Measurements from ENCODE around the gene PDE6D.

GRCh38 chr2:231707927-231708772 is 72.9 kb downstream of the PDE6D start, which contains the start of gene PTMA:
- TF ChIP-seq ZBTB1 (CRISPR knock-in tag; IDR thresholded peaks at IDR 0.05; ENCODE audit: borderline replicate concordance) = no peak
- TF ChIP-seq NCOA1 (CRISPR knock-in tag; IDR thresholded peaks at IDR 0.05) = no peak
- TF ChIP-seq CREB1 (IDR thresholded peaks at IDR 0.05) = peak; percentile 70
- TF ChIP-seq CREB1 (CRISPR knock-in tag; IDR thresholded peaks at IDR 0.05) = 0 out of 2 replicates have a peak, but pooled peaks have one; percentile 48
- 0 out of 2 replicates have a peak, but pooled peaks have one; percentile 57 for TF ChIP-seq CREB3 (CRISPR knock-in tag; IDR thresholded peaks at IDR 0.05)
- 0 out of 2 replicates have a peak, but pooled peaks have one; percentile 42 for TF ChIP-seq CHD4 (IDR thresholded peaks at IDR 0.05; ENCODE audit: borderline replicate concordance, low read length)
- TF ChIP-seq ZNF34 (CRISPR knock-in tag; IDR thresholded peaks at IDR 0.05; ENCODE audit: borderline replicate concordance) = no peak
